NCI-H2196 (cell line): ENCODE measurements around the gene FBXW5.

Source experiments
- DNase-seq: peaks from one replicate; lab custom pipeline; 2025; ENCODE audit not compliant: unreplicated experiment; lab: John Stamatoyannopoulos, UW

The FBXW5 gene

DNA sequence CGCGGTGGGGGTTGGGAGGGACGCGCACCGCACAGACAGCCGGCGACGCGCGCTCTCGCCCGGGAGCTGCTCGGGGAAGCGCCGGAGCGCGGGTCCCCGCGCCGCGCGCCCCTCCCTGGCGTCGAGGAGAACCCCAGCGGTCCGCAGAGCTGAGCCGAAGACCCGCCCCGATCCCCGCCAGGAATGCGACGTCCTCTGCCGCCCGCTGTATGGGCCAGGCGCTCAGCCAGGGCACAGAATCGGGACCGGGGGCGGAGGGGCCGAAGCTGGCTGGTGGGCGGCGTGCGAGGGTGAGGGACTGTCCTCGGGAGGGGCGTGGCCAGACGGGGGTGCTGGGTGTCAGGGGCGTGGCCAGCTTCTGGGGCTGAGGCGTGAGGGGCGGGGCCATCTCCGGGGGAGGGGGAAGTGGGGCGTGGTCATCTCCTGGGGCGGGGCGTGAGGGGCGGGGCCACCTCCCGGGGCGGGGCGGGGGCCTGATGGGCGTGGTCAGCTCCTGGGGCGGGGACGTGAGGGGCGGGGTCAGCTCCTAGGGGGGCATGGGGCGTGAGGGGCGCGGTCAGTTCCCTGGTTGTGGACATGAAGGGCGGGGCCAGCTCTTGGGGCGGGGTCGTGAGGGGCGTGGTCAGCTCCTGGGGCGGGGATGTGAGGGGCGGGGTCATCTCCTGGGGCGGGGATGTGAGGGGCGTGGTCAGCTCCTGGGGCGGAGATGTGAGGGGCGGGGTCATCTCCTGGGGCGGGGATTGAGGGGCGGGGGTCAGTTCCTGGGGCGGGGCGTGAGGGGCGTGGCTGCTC lies 33.7 kb upstream of the FBXW5 start:
- DNase-seq, result peak; percentile 81

DNA sequence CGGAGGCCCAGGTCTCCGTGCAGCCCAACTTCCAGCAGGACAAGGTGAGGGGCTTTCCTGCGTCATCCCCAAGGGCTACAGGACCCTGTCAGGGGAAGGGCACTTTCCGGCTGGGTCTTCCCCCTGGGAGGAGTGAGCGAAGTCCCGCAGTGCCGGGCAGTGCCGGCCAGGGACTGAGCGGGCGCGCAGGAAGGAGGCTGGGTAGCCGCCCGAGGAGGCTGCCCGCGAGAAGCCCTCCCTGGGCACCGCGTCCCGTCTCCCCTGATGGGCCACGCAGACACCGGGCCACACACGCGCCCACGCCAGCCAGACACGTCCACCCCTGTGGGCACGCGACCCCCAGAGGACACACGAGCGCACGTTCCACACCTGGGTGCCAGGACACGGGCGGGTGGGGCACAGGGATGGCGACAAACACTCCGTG lies 33.1 kb upstream of the FBXW5 start:
- DNase-seq, result no peak

DNA sequence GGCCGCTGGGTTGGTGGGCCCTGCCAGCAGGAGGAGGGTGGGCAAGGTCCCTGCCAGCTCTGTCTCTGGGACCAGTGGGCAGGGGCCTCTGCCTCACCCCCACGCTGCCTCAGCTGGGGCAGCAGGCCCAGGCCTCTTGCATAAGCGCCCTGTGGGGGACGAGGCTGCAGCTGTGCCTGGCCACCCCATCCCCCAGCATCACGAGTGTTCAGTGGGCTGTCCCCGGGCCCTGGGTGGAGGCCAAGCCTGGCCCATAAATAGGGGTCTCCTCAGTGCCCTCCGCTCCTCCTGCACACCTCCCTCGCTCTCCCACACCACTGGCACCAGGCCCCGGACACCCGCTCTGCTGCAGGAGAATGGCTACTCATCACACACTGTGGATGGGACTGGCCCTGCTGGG lies 32.7 kb upstream of the FBXW5 start, which contains the start of gene PTGDS:
PTGDS (plus strand) TSS at position 282 of the 400 bp plus-strand sequence; CDS start at position 357, 75 bp downstream.
- no peak for DNase-seq

DNA sequence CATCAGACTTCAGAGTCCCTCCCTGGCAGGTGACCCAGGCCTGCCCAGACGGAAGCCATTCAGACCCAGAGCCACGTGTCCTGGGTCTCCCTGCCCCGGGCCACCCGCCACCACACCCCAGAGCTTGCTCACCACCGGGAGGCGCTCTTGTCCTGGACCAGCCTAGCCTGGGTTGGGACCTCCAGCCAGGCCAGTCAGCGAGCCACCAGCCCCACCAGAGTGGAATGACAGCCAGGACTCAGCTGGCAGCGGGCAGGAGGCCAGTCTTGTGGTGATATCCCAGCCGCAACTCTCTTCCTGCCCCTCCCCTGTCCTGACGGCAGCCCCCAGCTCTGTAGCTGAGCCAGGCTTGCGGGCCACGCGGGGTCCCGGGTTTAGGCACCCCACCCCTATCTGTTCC lies 31.1 kb upstream of the FBXW5 start:
- DNase-seq, result no peak

DNA sequence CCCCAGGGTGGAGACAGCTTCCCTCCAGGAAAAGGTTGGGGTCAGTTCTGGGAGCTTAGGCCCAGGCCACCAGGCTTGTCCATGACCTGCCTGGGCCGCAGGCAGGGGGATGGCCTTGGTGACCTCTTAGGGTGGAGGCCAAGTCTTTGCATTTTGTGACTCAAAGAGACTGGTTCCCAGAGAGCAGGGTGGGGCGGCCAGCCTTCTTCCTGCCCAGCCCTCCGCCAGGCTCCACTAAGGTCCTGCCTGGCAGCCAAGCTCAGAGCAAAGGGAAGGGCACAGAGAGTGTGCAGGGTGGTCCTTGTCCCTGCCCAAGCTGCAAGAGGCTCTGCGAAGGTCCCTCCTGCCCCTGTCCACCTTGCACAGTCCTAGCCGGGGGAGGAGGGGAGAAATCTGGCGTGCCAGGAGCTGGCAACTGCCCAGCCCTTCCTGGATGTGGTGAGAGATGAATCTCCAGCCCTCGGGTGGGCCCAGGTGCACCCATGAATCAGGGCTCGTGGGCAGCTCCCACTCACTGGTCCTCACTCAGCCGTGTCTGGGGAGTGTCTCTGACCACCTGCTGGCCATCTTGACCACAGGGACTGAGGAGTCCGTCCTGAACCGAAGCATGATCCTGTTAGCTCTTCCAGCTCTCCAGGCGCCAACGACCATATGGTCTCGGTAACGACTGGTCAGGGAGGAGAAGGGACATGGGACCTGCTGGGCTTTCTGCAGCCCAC lies 30.4 kb upstream of the FBXW5 start:
- no peak for DNase-seq

DNA sequence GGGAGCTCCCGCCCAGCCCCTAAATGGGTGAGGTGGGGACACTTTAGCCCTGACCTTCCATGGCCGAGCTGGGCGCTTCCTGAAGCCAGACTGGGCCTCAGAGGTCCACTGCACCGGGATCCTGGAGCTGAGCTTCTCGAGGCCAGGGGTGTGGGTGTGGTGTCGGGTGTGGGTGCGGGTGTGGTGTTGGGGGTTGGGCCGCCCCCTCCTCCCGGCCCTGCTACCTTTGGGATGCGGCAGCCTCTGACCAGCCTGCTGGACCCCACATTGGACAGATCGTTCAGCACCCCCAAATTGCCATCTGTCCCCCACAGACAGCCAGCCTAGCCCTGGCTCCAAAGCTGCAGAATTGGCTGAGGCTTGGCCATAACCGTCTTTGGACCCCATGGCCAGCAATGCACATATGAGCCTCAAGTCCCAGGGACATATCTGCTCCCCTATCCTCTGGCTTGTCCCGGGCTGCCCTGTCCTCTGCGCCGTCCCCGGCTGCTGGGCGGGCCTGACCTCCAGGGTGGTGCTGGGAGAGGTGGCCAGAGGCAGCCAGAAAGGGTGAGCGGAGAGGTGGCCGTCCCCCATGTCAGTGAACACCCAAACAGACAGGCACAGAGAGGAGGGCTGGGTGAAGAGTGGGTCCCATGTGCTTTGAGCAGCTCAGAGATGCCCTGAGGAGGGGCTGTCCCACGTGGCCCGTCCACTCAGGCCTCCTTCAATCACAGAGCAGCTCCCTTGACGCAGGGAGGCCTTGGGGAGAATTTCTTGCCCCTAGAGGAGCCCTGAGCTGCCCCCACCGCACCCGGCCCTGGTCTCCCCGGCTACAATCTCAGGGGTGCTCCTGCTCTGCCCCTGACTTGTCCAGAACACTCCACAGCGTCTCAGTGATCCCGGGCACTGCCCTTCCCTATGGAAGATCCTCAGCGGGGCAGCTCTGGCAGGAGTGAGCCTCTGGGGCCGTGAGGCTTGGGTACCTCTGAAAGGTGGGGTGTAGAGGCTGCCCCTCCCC lies 29.4 kb upstream of the FBXW5 start:
- no peak for DNase-seq

DNA sequence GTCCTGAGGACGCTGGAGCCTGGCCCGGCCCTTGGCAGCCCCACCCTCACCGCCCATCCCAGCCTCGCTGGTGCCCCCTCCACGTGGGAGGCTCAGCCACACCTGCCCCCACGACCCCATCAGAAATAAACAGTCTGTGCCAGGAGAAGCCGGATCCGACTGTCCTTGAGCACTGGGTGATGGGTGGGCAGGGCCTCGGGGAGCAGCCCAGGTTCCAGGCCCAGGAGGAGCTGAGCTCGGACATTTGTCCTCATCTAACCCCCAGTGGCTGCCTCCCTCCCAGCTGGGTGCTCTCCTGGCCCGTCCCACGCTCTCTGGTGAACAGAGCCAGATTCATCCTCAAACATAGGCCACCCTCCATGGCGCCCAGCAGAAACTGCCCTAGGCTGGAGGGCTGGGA lies 28.2 kb upstream of the FBXW5 start:
- no peak for DNase-seq

DNA sequence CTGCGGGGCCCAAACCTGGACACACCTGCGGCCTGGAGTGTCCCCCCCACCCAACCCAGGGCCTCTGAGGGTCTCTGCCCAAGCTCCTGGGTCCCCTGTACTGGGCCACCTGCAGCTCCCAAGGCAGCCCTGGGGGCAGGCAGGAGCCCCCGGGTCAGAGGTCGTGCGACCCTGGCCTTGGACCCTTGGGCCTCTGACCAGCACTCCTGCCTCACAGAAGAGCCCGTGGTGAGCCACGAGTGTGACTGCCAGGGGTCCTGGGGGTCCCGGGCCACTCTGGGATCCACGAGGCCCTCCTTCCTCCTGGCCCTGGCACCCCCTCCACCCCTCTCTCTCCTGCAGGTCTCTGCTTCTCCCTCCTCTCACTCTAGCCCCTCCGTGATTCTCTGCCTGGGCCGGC lies 27.8 kb upstream of the FBXW5 start:
- no peak for DNase-seq

DNA sequence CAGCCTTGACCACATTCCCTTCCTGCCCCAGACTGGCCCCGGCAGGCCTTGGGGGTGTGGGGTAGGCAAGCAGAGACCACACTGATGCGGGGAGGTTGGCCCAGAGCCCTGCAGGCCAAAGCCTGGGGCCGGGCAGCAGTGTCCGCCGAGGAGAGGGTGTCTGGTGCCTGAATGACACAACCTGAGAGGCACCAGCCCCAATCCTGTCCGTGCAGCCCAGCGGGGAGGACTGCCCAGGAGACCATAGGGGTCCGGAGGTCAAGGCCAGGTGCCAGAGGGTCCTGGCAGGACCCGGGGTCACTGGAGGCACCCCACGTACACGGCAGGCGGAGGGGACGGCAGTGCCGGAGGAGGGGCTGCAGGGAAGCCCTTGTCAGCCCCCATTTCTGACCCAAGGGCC lies 27.2 kb upstream of the FBXW5 start:
- DNase-seq, result no peak

DNA sequence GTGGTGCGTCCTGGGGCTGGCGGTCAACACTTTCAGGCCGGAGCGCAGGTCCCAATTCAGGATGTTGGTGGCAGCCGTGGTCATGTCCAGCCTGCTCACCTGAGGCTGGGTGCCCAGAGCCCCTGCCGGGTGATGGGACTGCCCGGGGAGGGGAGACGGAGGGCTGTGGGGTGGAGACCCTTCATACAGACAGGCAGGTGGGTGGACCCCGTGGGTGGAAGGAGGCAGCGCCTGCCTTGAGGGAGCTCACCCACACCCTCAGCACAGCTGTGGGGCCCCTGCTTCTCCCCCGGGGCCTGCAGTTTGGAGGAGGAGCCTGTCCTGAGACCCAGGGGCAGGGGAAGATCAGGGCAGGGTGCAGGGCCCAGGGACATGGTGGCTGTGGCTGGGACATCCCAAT lies 25.8 kb upstream of the FBXW5 start:
- DNase-seq, result no peak

DNA sequence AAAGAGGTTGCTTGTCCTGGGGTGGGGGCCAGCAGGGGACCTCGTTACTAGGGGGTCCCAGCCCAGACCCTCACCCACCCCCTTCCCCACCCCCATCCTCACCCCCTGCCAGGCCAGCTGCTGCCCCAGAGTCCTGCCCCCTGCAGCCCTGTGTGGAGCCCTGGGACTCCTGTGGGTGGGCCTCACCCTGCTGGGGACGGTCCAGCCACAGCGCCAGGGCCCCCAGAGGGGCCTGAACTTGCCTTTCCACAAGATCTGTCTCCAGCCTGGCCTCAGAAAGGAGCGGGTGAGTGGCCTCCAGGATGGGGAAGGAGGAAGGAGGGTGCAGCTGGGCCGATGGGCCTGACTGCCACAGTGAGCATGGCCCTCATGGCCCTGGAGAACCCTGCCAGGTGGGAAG lies 25.2 kb upstream of the FBXW5 start:
- no peak for DNase-seq

DNA sequence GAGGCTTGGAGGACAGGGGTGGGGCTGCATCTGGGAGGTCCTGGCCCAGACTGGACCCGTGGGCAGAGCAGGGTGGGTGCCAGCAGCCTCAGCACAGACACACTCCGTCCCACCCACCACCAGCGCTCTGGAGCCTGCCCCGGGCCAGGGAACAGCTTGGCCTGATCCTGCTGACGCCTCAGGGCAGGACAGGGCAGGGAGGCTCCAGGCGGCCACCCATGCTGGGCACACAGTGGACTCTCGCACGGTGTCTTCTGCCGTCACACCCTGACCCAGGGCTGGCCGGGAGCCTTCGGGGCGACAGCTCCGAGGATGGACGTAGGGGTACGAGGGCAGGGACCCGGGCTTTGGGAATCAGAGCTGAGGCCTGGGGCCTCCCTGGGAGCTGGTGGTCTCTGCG lies 24.6 kb upstream of the FBXW5 start:
- DNase-seq, result no peak

DNA sequence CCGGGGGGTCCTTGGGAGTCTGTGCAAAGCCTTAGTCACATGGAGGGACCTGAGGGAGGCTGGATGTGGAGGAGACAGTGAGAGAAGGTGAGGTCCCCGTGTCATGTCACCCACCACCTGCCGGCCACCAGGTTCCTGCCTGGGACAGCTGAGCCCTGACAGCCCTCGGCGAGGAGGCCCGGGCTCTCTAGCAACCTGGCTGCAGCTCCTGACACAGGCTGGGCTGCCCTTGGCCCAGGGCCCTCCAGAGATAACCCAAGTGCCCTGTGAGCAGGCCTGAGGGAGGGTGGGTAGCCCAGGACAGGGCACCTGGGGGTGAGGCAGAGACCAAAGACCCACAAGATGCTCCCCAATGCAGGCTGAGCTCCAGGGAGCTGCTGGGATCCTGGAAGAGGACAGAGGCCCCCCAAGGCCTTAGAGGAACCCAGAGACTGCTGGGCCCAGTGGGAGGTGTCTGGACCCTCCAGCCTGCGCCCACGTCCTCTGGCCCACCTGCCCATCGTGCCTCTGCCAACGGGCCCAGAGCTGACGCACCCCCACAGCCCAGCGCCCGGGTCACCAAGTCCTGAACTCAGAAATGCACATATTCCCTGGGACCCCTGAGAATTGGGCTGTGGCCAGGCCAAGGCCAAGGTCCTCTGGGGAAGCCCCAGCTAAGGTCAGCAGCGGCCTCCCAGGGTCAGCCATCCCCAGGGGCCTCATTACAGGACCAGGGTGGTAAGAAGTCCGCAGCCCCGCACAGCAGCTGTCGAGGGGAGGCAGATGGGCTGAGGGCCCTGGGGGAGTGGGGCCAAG lies 24.0 kb upstream of the FBXW5 start:
- no peak for DNase-seq

DNA sequence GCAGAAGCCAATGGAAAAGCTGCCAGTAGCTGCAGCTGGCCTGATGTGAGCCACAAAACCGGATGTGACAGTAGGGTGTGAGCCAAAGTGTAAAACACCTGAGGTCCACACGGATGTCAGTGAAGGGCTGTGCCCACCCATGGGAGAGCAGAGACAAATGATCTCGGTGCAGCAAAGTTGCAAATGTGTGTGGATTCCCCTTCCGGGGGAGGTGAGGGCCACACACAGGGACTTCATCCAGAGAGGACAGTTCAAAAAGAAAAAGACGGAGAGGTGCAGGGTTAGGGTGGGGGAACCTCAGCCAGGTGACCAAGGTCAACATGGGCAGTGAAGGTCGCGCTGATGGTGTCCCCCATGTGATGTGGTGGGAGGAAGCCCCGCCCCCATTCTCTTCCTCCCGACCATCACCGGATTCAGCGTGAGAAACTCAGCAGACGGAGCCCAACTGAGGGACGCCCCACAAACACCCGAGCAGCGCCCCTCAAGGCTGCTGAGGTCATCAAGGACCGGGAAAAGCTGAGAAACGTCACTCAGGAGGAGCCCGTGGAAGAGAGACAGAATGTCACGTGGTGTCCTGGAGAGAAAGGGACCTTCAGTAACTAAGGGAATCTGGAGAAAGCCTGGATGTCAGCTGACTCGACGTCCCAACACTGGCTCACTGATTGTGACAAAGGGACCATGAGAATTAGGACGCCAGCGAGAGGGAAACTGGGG lies 21.4 kb upstream of the FBXW5 start:
- no peak for DNase-seq

DNA sequence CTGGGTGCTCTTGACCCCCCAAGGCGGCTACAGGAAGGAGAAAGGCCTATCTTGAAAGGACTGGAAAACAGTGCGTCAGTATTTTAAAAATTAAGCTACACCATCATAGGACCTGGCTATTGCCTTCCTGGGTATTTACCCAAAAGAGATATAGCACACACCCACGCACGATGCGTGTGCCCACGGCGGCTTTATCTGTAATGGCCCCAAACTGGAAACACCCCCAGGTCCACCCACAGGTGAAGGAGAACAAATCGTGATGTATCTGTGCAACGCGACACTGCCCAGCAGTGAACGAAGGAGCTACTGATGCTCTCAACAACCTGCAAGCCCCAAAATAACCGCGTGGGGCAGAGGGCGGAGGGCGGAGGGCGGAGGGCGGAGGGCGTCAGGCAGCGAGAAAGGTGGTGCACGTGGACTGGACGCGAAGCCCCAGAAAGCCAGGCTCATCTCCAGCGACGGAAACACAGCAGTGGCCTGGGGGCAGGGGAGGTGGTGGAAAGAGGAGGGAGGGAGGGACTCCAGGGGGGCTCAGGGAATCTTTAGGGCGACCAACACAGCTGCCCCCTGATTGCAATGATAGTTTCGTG lies 20.4 kb upstream of the FBXW5 start:
- DNase-seq, result no peak

DNA sequence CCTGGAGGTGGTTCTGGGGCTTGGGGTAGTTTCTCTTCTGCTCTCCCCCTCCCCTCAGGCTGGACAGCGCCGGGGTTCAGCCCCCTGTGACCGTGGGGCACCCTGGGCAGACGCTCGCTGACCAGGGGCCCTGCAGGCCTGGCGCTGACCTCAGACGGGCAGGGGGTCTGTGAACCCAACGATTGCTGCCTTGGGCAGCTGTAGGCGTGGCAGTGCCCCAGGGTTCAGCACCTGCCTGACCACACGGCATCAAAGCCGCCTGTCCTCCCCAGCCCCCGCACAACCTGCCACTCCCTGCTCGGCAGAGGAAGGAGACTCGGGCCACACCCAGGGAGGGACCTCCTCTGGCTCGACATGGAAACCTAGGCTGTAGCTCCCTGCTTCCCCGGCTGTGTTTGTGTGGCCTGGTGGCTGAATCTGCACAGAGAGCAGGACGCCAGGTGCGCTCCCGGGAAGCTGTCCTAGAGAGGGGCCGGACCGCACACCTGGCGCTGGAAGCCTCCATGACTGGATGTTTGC lies 19.7 kb upstream of the FBXW5 start:
- DNase-seq, result peak; percentile 19

DNA sequence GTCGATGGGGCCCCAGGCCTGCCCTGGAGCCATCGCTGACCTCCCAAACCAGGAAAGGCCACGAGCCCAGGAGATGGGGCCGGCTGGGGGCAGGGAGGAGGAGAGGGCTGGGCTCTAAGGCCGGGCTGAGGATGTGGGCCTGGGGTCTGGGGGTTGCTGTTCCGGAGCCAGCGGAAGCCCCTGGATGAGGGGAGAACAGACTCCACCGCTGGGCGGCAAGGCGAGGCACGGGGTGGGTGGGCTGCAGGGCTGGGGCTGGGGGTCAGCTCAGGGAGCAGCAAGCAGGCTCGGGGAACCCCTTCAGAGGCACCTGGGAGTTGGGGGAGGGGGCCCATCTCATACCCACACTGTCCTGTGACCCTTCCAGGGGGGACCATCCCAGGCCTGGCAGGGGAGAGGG lies 19.2 kb upstream of the FBXW5 start:
- DNase-seq, result no peak

DNA sequence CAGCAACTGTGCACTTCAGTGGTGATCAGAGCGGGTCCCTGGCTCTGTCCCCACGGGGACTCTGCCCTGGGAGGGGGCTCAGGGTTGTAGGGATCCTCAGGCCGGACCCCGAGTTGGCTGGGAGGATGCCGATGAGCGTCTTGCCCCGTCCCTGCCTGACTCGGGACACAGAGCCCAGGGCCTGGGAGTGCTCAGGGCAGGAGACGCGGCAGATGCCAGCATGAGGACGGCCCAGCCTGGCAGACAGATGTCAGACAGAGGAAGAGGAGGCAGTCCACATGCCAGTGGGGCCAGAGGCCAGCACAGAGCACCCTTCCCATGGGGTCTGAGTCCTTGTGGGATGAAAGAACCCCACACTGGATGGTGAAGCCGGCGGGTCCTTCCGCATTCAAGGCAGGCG lies 18.8 kb upstream of the FBXW5 start:
- no peak for DNase-seq

DNA sequence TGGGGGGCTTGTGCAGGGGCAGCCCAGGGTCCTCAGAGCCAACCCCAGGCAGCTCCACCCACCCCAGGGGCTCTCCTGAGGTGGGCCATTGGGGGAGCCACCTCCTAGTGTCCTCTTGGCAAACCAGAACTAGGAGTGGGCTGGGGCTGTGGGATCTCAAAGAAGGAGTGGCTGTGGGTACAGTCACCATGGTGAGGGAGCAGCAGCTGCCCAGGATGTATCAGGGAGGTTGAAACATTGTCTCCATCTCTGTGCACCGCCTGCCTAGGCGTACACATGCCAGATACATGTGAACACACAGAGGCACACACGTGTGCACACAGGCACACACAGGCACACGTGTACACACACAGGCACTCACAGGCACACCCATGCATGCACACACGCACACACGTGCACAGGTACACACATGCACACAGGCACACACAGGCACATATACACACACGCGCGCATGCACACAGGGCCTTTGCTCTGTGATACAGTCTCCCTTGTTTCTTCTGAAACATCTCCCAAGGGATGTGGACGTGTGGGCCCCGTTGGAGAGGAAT lies 18.2 kb upstream of the FBXW5 start:
- no peak for DNase-seq
